PC-3 (cell line): ENCODE data around the gene STARD9.

Experiments used
- EZH2 ChIP-seq: fragments of 300-600 bp; sonication (generic); IDR thresholded peaks from one replicate; pipeline ENCODE4 v1.6.1; 2017; ENCODE audit warnings: antibody characterized with exemption, mild to moderate bottlenecking, low read length; ENCODE audit not compliant: unreplicated experiment
- EZH2phosphoT487 ChIP-seq: fragments of 300-600 bp; sonication (generic); IDR thresholded peaks from 2 replicates; pipeline ENCODE4 v1.6.1; 2018; ENCODE audit warnings: mild to moderate bottlenecking, antibody characterized with exemption, low read length, borderline replicate concordance
- TF ChIP-seq, protein P1 (sequence below): fragments of 300-600 bp; sonication (generic); conservative IDR thresholded peaks from 2 replicates; pipeline ENCODE4 v1.5.1; 2017; ENCODE audit warnings: antibody characterized with exemption, low read depth, mild to moderate bottlenecking, low read length

DNA sequence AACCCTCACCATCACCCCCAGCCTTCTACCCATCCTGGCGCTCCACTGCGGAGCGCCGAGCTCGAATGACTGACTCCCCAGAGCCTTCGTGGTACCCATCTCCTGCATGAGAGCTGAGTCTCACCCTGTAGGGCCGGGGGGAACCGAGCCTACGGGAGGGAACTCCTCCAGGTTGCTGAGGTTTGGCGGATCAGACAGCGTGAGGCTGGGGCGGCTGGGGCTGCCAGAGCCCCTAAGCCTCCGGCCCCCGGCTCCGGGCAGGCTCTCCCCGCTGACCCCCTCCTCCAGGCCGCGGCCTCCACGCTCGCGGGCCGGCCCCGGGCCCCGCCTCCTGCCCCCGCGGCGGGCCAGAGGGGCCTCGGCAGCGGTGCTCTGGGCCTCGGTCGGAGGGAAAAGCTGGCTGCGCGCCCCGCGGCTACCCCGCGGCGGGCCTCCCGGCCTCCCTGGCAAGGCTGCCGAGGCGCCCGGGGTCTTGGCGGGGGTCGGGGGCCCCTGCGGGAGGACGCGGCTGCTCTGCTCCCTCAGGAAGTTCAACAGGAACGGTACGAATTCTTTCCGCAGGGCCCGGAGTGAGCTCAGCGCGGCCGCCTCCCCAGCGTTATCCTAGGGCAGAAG is 160.9 kb downstream of the STARD9 start:
- TF ChIP-seq, protein P1, sequence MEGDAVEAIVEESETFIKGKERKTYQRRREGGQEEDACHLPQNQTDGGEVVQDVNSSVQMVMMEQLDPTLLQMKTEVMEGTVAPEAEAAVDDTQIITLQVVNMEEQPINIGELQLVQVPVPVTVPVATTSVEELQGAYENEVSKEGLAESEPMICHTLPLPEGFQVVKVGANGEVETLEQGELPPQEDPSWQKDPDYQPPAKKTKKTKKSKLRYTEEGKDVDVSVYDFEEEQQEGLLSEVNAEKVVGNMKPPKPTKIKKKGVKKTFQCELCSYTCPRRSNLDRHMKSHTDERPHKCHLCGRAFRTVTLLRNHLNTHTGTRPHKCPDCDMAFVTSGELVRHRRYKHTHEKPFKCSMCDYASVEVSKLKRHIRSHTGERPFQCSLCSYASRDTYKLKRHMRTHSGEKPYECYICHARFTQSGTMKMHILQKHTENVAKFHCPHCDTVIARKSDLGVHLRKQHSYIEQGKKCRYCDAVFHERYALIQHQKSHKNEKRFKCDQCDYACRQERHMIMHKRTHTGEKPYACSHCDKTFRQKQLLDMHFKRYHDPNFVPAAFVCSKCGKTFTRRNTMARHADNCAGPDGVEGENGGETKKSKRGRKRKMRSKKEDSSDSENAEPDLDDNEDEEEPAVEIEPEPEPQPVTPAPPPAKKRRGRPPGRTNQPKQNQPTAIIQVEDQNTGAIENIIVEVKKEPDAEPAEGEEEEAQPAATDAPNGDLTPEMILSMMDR: no peak
- TF ChIP-seq EZH2: no peak
- no peak for TF ChIP-seq EZH2phosphoT487
